SKM-1 treated with dmso at 0.1 percent for 144 hours (cell line): ENCODE results near the gene VAC14.

Experiments used
- DNase-seq: peaks from one replicate; lab custom pipeline; 2025; ENCODE audit not compliant: unreplicated experiment; lab: John Stamatoyannopoulos, UW

Gene VAC14

GRCh38 chr16:70694088-70694867 is 106.7 kb downstream of the VAC14 start:
- DNase-seq = no peak

DNA sequence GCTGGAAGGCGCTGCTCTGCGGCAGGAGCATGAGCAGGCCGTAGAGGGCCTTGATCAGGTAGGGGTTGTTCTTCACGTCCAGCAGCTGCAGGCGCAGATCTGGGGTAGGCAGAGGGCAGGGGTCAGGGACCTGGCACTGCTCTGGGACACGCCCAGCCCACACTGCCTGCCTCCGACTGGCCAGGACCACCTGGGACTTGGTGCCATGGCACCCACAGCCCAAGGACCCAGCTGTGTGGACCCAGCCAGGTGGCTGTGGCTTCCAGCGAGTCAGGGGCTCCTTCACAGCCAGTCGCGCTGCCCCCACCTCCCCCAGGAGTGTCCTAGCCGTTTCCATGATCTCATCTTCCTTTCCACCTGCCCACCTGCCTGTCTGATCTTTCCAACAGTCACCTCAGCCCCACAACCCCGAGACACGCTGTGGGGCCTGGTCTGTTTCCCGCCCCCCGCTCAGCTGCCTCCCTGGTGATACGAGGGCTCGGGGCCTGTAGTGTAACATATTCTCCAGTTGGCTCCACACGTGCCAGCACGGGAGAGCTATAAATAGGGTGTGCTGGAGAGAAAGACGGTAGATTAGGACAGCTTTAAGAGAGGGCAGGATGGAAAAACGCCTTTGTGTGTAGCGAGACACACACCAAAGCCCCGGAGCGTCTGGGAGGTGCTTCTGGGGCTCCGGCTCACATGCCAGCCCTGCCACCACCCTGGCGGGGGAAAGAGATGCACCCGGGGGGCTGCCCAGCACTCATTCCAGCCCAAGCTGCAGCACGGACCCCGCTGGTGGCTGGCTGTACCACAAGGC is 107.9 kb downstream of the VAC14 start:
- no peak for DNase-seq

- DNase-seq = no peak
Observed at GRCh38 chr16:70692130-70692872, 108.7 kb downstream of the VAC14 start.

- no peak for DNase-seq
Observed at GRCh38 chr16:70691223-70692129, 109.5 kb downstream of the VAC14 start.

DNA sequence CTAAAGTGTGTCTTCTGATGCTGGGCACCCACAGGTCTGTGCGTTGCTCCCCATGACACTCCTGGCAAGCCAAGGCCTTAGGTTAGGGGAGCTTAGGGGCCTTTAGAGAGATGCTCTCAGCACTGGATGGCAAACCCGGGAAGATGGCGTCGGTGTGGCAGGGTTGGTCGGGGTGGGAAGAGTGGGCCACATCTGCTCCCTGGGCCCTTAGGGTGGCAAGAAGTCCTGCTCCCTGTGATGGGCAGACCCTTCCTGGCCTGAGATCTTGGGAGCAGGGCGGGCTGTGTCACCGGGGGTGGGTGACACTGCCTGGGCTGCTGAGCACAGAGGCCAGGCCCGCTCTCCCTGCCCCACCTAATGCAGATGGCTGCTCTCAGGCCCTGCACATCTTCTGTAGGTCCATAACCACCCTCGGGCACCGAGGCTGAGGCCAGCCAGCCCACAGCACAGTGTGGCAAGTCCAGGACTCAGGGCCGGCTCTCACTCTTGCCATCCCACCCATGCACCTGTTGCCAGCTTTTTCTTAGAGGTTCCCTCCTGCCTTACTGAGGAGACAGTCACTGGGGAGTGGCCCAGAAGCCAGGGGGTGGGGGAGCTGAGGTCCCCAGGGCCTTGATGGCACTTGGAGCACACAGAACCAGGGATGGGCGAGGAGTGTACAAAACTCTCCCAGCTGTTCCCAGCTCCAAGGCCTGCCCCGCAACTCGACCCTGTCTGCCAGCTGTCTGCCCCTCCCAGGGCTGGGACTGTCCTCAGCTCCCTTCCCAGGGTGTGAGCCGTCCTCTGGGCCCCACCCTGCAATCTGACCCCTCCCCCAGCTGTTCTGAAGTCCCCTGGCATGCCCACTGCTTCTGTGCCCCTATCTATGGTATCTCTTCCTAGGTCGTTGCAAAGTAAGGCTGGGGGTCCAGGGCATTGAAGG is 110.7 kb downstream of the VAC14 start:
- no peak for DNase-seq

- no peak for DNase-seq
Observed at GRCh38 chr16:70689035-70689969, 111.7 kb downstream of the VAC14 start.

GRCh38 chr16:70688246-70688742 is 112.7 kb downstream of the VAC14 start:
- DNase-seq = no peak

DNA sequence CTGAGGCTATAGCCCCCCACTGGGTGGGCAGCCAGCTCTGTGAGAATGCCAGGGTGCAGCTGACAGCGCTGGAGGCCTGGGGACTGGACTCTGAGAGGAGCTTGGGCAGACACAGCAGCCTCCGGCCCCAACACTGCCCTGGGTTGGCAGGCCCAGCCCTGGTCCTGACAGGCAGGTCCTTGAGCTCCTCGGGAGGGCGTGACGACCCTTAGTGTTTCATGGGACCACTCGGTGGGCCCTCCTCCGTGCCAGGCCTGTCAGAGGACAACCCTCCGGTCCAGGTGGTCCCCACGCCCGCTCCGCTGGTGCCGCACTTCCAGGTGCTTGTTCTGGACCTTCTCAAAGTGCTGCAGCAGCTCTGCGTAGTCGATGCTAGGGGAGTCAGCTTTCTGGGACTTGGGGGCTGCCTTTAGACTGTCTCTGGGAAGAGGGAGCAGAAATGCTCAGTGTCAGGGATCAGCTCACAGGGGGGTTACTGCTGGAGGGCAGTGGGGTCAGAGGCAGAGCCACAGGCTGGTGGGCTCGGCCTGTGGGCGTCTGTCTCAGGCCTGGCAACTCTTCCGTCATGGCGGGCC is 113.2 kb downstream of the VAC14 start:
- no peak for DNase-seq

DNA sequence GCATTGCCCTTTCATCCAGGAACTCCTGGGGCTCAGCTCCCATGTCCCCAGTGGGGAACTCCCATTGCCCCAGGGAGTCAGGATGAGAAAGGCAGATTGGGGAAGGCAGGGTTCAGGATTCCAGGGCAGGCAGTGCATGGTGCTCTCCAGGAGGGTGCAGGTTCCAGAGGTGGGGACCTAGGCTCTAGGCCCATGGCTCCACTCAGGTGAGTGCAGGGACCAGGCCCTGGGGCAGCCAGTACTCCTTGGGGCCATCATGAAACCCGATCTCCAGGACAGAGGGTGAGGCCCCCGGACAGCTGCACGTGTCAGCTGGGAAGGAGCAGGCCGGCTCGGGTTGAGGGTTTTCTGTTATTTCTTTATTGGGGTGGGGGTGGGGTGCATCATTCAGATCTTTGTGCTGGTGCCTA is 113.9 kb downstream of the VAC14 start:
- DNase-seq = no peak

- DNase-seq = no peak
Observed at GRCh38 chr16:70686376-70687101, 114.4 kb downstream of the VAC14 start.

- no peak for DNase-seq
Observed at GRCh38 chr16:70685938-70686375, 115.0 kb downstream of the VAC14 start, which contains the start of gene MTSS2. Gene MTSS2, minus strand, starts transcription at chr16:70686053. Its CDS starts 262 bp downstream, at chr16:70685791.

DNA sequence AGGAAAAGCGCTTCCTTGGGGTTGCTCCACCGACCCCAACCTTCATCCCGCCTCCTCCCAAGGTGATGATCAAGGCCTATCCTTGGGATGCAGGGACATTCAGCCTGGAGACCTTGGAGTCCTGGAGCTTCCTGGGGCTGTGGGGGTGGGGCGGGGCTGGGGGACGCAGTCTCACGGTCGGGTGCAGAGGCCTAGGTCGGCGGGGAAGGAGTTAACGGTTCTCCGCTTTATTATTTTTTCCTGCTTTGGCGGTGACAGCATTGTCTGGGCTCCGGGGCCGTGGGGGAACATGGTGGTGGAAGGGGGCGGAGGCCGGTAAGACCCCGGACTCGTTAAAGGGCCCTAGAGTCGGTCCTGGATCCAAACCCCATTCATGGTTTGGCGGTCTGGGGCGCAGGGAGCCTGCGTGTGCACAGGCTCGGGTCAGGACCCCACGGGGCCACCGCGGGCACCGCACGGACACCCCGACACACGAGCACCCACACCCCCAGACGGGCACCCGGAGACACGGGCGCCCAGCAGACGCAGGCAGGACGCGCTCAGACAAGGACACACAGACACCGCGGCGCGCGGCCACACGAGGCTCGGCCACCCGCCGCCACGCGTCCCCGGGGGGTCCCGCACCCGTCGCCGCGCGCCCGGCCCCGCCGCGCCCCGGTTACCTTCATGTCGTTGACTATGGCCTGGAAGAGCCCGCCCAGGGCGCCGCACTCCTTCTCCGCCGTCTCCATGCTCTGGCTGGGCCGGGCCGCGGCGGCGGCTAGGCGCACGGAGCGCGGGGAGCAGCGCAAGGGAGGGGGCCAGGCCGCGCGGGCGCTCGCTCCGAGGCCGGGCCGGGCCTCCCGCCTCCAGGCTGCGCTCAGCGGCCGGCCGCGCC is 115.7 kb downstream of the VAC14 start:
- no peak for DNase-seq

DNA sequence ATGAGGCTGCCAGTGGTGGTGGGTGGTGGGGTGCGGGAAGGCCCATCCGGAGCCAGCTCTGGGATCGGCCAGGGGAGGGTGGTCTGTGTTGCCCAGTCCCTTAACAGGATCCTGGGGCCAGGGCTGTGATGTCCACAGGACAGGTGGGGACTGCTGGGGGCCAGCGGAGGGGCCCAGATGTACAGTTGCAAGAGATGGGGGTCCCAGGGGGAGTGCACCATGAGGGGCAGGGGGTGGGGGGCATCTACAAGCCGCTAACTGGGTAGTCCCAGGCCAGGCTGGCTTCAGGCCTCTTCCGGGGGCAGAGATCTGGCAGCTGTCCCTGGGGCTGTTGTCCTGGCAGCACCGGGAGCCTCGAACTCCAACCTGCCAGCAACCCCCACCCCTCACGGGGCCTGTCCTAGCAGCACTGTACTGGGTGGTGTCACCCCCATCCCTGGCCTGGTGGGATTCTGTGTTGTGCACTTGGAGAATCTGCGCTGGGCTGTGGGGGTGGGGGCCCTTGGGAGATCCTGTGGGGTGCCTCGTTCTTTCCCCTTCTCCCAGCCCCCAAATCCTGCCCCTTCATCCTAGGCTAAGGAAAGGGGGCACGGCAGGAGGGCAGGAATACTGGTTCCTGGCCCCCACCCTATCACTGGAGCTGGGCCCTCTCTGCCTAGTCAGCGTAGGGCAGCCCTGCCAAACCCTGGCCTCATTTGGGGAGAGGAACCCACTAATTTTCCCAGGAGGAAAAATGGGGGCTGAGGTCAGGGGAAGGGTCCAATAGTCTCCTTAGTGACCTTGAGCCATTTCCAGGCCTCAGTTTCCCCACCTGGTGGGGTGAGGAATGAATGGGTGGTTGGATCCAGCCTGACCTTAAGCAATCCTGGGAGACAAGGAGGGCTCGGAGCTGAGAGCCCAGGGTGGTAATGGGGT is 116.6 kb downstream of the VAC14 start:
- DNase-seq = no peak

- no peak for DNase-seq
Observed at GRCh38 chr16:70683146-70683944, 117.6 kb downstream of the VAC14 start.
